Measurements from ENCODE around the gene MTUS2. TPM values are rescaled to one million over a fixed set of nuclear protein-coding genes. Genes with fewer than 3 reads are reported as not detected.

Gene MTUS2
- total and polyA plus RNA-seq, 2 donors (not counting 1 experiment from before 2014, with no cell fraction given) = 0.06 TPM; not detected in 1

DNA sequence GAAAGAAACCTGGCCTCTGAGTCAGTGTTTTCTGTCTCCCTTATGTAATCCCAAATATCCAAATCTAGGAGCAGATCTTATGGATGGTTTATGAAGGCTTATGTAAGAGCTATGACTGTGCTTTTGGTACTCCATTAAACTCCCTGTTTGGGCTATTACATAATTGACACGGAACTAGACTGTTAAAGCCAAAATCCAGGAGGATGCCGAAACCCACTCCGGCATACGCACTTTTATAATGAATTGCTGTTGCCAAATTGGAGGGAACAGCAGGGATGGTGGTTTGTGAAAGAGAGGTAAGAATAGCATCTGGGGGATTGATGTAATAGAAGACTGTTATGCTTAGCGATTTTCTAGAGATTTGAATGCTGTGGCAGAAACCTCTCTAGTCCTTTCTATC, 2.0 kb downstream of the MTUS2 start:
- no peaks in the 10 kb centered on the region for H3K36me3 ChIP-seq (ENCODE audit: control insufficient read depth, insufficient read depth, low read length)
- peaks cover 5% of the 10 kb centered on the region for H3K27me3 ChIP-seq (ENCODE audit: control insufficient read depth, insufficient read depth, low read length)
- H2AFZ ChIP-seq (ENCODE audit: low read length) = no peak overlapping the region
- TF ChIP-seq, protein P1, sequence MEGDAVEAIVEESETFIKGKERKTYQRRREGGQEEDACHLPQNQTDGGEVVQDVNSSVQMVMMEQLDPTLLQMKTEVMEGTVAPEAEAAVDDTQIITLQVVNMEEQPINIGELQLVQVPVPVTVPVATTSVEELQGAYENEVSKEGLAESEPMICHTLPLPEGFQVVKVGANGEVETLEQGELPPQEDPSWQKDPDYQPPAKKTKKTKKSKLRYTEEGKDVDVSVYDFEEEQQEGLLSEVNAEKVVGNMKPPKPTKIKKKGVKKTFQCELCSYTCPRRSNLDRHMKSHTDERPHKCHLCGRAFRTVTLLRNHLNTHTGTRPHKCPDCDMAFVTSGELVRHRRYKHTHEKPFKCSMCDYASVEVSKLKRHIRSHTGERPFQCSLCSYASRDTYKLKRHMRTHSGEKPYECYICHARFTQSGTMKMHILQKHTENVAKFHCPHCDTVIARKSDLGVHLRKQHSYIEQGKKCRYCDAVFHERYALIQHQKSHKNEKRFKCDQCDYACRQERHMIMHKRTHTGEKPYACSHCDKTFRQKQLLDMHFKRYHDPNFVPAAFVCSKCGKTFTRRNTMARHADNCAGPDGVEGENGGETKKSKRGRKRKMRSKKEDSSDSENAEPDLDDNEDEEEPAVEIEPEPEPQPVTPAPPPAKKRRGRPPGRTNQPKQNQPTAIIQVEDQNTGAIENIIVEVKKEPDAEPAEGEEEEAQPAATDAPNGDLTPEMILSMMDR (conservative IDR thresholded peaks at IDR 0.05 in 1 of 2, IDR thresholded peaks at IDR 0.05 in 1 of 2; ENCODE audit: low read depth in 1 of 2, low read length in 2 of 2) = no peak
- TF ChIP-seq EZH2 (IDR thresholded peaks at IDR 0.05; ENCODE audit: low read length, missing control alignments) = no peak
- H4K20me1 ChIP-seq (ENCODE audit: control insufficient read depth, extremely low read depth, insufficient read depth, low read length) = no peaks in the 10 kb centered on the region
- H3K4me2 ChIP-seq (ENCODE audit: extremely low read depth, insufficient read depth, low read length) = no peak overlapping the region
- DNase-seq (ENCODE audit: low read depth in 2 of 2) = no peak
- H3K79me2 ChIP-seq (ENCODE audit: control insufficient read depth, insufficient read depth, low read length) = no peaks in the 10 kb centered on the region
- H3K4me3 ChIP-seq (replicated peaks in 1 of 4; ENCODE audit: control extremely low read depth in 1 of 4, insufficient read depth in 1 of 4, low read depth in 3 of 4, low read length in 4 of 4) = no peak overlapping the region
- no peaks in the 10 kb centered on the region for H3K4me1 ChIP-seq (ENCODE audit: control insufficient read depth, extremely low read depth, insufficient read depth, low read length)
- no peaks in the 10 kb centered on the region for H3K9me3 ChIP-seq (ENCODE audit: control insufficient read depth, insufficient read depth, low read depth, low read length)
- no peak overlapping the region for H3K27ac ChIP-seq (ENCODE audit: insufficient read depth, low read length)
- no peak overlapping the region for H3K9ac ChIP-seq (ENCODE audit: insufficient read depth, low read length)

DNA sequence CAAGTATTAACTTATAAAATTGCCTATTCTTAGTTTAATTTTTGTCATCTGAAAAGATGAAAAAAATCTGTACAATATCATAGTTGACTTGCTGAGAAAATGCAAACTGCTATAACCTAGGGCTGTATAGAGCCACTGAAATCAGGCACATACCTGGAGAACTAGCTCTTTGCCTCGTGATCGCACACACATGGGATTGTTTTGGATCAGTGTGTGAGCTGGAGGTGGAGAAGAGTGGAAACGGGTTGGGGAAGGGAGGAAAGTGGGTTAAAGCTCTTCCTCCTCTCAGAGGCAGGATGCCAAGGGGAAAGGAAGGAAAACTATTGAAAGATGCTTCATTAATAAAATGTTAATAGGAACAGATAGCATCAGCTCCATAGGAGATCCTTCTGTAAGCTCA, 2.7 kb downstream of the MTUS2 start:
- Histone ChIP-seq H3K36me3 (ENCODE audit: control insufficient read depth, insufficient read depth, low read length) (no peaks in the 10 kb centered on the region), H3K4me1 (ENCODE audit: control insufficient read depth, extremely low read depth, insufficient read depth, low read length) (no peaks in the 10 kb centered on the region), H3K27me3 (ENCODE audit: control insufficient read depth, insufficient read depth, low read length) (peaks cover 5% of the 10 kb centered on the region), H3K9me3 (ENCODE audit: control insufficient read depth, insufficient read depth, low read depth, low read length) (no peaks in the 10 kb centered on the region), H2AFZ (ENCODE audit: low read length) (no peak overlapping the region), H3K4me3 (replicated peaks in 1 of 4; ENCODE audit: control extremely low read depth in 1 of 4, insufficient read depth in 1 of 4, low read depth in 3 of 4, low read length in 4 of 4) (no peak overlapping the region), H3K4me2 (ENCODE audit: extremely low read depth, insufficient read depth, low read length) (no peak overlapping the region), H3K79me2 (ENCODE audit: control insufficient read depth, insufficient read depth, low read length) (no peaks in the 10 kb centered on the region), H3K9ac (ENCODE audit: insufficient read depth, low read length) (no peak overlapping the region), H3K27ac (ENCODE audit: insufficient read depth, low read length) (no peak overlapping the region), H4K20me1 (ENCODE audit: control insufficient read depth, extremely low read depth, insufficient read depth, low read length) (no peaks in the 10 kb centered on the region)
- TF ChIP-seq, protein P1 (conservative IDR thresholded peaks at IDR 0.05 in 1 of 2, IDR thresholded peaks at IDR 0.05 in 1 of 2; ENCODE audit: low read depth in 1 of 2, low read length in 2 of 2) = no peak
- no peak for TF ChIP-seq EZH2 (IDR thresholded peaks at IDR 0.05; ENCODE audit: low read length, missing control alignments)
- no peak for DNase-seq (ENCODE audit: low read depth in 2 of 2)

- Histone ChIP-seq H4K20me1 (ENCODE audit: control insufficient read depth, extremely low read depth, insufficient read depth, low read length) (no peaks in the 10 kb centered on the region), H3K27me3 (ENCODE audit: control insufficient read depth, insufficient read depth, low read length) (peaks cover 5% of the 10 kb centered on the region), H3K9ac (ENCODE audit: insufficient read depth, low read length) (no peak overlapping the region), H3K4me1 (ENCODE audit: control insufficient read depth, extremely low read depth, insufficient read depth, low read length) (no peaks in the 10 kb centered on the region), H3K4me2 (ENCODE audit: extremely low read depth, insufficient read depth, low read length) (no peak overlapping the region), H2AFZ (ENCODE audit: low read length) (no peak overlapping the region), H3K4me3 (replicated peaks in 1 of 4; ENCODE audit: control extremely low read depth in 1 of 4, insufficient read depth in 1 of 4, low read depth in 3 of 4, low read length in 4 of 4) (no peak overlapping the region), H3K27ac (ENCODE audit: insufficient read depth, low read length) (no peak overlapping the region), H3K36me3 (ENCODE audit: control insufficient read depth, insufficient read depth, low read length) (no peaks in the 10 kb centered on the region), H3K9me3 (ENCODE audit: control insufficient read depth, insufficient read depth, low read depth, low read length) (no peaks in the 10 kb centered on the region), H3K79me2 (ENCODE audit: control insufficient read depth, insufficient read depth, low read length) (no peaks in the 10 kb centered on the region)
- TF ChIP-seq, protein P1 (conservative IDR thresholded peaks at IDR 0.05 in 1 of 2, IDR thresholded peaks at IDR 0.05 in 1 of 2; ENCODE audit: low read depth in 1 of 2, low read length in 2 of 2) = no peak
- TF ChIP-seq EZH2 (IDR thresholded peaks at IDR 0.05; ENCODE audit: low read length, missing control alignments) = no peak
- DNase-seq (ENCODE audit: low read depth in 2 of 2) = no peak
Measured at GRCh38 chr13:28825379-28825778, 5.2 kb downstream of the MTUS2 start.
